ENCODE data around the gene KRTAP10-1. TPM values are rescaled to one million over a fixed set of nuclear protein-coding genes. Genes with fewer than 3 reads are reported as not detected.

Gene KRTAP10-1
- total RNA-seq, 1 donor from 2014 or later: not detected

- Histone ChIP-seq H3K4me3 (no peak overlapping the region), H3K27ac (replicated peaks) (no peak overlapping the region), H3K27me3 (ENCODE audit: low read depth) (peaks cover 33% of the 10 kb centered on the region), H3K9me3 (replicated peaks) (no peaks in the 10 kb centered on the region), H3K4me1 (peaks cover 37% of the 10 kb centered on the region), H3K36me3 (no peaks in the 10 kb centered on the region)
- intact Hi-C loops (cut with micrococcal nuclease): no loop called here
- TF ChIP-seq, protein P1, sequence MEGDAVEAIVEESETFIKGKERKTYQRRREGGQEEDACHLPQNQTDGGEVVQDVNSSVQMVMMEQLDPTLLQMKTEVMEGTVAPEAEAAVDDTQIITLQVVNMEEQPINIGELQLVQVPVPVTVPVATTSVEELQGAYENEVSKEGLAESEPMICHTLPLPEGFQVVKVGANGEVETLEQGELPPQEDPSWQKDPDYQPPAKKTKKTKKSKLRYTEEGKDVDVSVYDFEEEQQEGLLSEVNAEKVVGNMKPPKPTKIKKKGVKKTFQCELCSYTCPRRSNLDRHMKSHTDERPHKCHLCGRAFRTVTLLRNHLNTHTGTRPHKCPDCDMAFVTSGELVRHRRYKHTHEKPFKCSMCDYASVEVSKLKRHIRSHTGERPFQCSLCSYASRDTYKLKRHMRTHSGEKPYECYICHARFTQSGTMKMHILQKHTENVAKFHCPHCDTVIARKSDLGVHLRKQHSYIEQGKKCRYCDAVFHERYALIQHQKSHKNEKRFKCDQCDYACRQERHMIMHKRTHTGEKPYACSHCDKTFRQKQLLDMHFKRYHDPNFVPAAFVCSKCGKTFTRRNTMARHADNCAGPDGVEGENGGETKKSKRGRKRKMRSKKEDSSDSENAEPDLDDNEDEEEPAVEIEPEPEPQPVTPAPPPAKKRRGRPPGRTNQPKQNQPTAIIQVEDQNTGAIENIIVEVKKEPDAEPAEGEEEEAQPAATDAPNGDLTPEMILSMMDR (IDR thresholded peaks at IDR 0.05; ENCODE audit: borderline replicate concordance): no peak
- DNase-seq: no peak
Measured at GRCh38 chr21:44499211-44499560, 40.8 kb downstream of the KRTAP10-1 start.

- no peak overlapping the region for H3K27ac ChIP-seq (replicated peaks)
- H3K4me1 ChIP-seq: peaks cover 37% of the 10 kb centered on the region
- no peak overlapping the region for H3K4me3 ChIP-seq
- peaks cover 38% of the 10 kb centered on the region for H3K27me3 ChIP-seq (ENCODE audit: low read depth)
- TF ChIP-seq, protein P1 (IDR thresholded peaks at IDR 0.05; ENCODE audit: borderline replicate concordance): no peak
- peaks cover 2% of the 10 kb centered on the region for H3K9me3 ChIP-seq (replicated peaks)
- intact Hi-C loops (cut with micrococcal nuclease): no loop called here
- H3K36me3 ChIP-seq: no peaks in the 10 kb centered on the region
- DNase-seq: no peak
Measured at GRCh38 chr21:44498280-44499210, 41.5 kb downstream of the KRTAP10-1 start.

DNA sequence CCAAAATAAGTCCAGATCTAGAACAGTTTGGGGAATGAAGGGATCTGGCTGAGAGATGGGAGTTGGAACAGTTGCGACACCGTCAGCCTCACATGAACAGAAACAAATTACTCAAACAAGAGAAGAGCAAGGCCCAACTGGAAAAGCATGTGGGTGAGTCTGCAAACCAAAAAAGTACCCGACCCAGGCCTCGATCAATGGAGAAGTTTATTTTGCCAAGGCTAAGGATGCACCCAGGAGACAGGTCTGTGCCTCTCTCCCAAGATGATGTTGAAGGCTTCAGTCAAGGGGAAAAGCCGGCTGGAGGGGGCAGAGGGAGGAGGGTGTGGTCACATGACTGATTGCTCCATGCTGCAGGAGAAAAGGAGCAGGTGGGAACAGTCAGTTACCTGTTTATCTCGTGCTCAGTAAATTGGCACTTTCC is 42.3 kb downstream of the KRTAP10-1 start:
- Histone ChIP-seq H3K9me3 (replicated peaks) (peaks cover 10% of the 10 kb centered on the region), H3K4me3 (no peak overlapping the region), H3K27me3 (ENCODE audit: low read depth) (peaks cover 38% of the 10 kb centered on the region), H3K36me3 (no peaks in the 10 kb centered on the region), H3K27ac (replicated peaks) (no peak overlapping the region), H3K4me1 (peaks cover 37% of the 10 kb centered on the region)
- DNase-seq: no peak
- intact Hi-C loops (cut with micrococcal nuclease): no loop called here
- TF ChIP-seq, protein P1 (IDR thresholded peaks at IDR 0.05; ENCODE audit: borderline replicate concordance): no peak

DNA sequence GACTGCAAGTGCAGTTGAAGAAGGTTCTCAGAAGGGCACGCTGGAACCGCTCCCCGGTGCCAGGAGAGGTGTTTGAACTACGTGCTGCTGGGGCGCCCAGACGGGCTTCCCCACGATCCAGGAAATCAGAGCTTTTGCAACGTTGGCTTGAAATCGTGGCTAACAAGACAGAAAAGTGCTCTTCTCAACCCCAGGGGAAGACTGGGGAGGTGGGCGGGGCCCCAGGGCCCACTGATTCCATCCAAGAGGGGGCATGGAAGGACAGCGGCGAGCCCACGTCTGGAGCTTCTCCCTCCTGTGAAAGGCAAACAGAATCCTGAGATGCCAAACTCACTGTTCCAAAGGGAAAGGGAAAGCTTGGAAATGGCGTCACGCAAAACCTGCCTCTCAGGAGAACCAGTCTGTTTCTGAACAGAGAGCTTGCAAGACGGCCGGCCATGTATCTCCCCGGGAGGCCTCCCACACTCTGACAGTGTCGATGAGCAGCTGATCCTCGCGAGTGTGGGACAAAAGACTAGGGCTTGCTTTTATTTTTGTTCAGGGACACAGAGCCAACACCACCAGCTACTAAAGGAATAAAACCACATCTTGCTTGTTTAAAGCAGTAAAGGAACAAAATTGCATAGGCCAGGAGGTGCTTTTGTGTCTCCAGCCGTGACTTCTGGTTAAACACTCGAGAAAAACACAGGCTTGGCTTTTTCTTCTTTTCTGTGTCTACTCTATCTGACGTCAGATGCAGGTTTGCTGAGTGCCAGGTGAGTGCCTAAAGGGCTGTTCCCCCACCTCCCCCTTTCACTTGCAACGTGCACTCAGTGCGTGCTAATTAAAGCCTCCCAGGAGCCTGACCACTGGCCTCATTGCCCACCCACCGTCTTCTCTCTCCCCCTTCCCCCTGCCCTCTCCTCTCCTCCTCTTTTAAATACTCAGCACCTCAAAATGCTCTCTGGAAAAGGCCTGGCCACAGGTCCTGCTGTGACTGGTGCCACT is 43.1 kb downstream of the KRTAP10-1 start:
- H3K4me3 ChIP-seq: no peak overlapping the region
- DNase-seq: no peak
- TF ChIP-seq, protein P1 (IDR thresholded peaks at IDR 0.05; ENCODE audit: borderline replicate concordance): no peak
- H3K4me1 ChIP-seq: peaks cover 37% of the 10 kb centered on the region
- H3K27ac ChIP-seq (replicated peaks): no peak overlapping the region
- H3K27me3 ChIP-seq (ENCODE audit: low read depth): peaks cover 36% of the 10 kb centered on the region
- no peaks in the 10 kb centered on the region for H3K36me3 ChIP-seq
- intact Hi-C loops (cut with micrococcal nuclease): no loop called here
- peaks cover 16% of the 10 kb centered on the region for H3K9me3 ChIP-seq (replicated peaks)
